C4-2B (cell line): ENCODE data around the gene KLRK1.

ENCODE experiments used
- H3K27ac ChIP-seq: fragments of 450-650 bp; 2 replicates; pipeline ENCODE4 v1.5.1; 2017
- ZFX ChIP-seq: fragments of 450-650 bp; IDR thresholded peaks from 2 replicates; pipeline ENCODE4 v1.6.1; 2017
- TF ChIP-seq, protein P1 (sequence below): fragments of 450-650 bp; conservative IDR thresholded peaks from 2 replicates; pipeline ENCODE4 v1.5.1; 2017; ENCODE audit warnings: mild to moderate bottlenecking

KLRK1 gene

DNA sequence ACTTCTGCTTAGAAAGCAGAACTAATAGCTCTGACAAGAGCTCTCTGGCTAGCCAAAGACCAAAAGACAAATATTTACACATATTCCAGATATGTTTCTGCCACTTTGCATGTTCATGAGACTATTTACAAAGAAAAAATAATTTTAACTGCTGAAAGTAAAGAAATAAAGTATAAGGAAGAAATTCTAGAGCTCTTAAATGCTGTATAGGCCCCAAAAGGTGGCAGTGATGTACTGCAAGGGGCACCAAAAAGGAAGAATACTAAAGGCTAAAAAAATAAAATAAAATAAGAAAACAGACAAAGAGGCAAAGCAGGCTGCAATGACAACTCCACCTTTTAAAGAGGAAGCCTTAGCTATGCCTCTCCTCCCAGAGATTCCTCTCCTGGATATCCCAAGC, 23.0 kb downstream of the KLRK1 start:
- TF ChIP-seq ZFX: no peak
- TF ChIP-seq, protein P1, sequence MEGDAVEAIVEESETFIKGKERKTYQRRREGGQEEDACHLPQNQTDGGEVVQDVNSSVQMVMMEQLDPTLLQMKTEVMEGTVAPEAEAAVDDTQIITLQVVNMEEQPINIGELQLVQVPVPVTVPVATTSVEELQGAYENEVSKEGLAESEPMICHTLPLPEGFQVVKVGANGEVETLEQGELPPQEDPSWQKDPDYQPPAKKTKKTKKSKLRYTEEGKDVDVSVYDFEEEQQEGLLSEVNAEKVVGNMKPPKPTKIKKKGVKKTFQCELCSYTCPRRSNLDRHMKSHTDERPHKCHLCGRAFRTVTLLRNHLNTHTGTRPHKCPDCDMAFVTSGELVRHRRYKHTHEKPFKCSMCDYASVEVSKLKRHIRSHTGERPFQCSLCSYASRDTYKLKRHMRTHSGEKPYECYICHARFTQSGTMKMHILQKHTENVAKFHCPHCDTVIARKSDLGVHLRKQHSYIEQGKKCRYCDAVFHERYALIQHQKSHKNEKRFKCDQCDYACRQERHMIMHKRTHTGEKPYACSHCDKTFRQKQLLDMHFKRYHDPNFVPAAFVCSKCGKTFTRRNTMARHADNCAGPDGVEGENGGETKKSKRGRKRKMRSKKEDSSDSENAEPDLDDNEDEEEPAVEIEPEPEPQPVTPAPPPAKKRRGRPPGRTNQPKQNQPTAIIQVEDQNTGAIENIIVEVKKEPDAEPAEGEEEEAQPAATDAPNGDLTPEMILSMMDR: peak; percentile 40

DNA sequence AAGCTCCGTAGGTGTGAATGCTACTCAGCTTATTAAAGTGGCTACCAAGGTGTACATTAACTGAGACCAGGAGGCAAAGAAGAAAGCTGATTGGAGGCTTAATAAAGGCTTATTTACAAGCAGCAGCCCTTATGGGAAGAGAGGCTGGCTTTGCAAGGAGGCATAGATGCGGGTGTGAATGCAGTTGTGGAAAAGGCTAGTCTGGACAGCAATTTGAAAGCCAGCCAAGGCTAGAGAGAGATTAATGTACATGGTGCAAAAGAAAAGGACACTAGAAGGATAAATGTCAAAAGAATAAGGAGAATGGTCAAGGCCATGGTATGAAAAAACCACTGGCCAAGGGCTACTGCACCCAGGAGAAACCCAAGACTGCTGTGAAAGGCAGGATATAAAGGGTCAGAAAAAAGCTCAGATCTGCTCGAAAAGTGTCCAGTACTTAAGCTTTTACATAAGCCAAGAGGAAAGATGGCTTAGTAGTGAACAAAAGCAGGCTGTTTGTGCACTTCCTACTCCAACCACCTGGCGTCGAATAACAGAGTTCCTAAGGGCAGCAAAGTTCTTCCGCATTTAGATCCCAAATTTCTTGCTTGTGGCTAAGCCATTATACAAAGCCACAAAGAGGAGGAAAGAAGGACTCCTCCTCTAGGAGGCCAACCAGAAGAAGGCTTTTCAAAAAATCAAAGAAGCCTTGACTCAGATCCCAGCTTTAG, 24.0 kb downstream of the KLRK1 start:
- TF ChIP-seq ZFX: no peak
- TF ChIP-seq, protein P1: peak; percentile 21
- H3K27ac ChIP-seq: peak overlapping the region; percentile 84; the same call in 1 of the 2 replicates

More for the DNA sequence above, 23.0 kb downstream of the KLRK1 start:
- H3K27ac ChIP-seq: no peak overlapping the region

DNA sequence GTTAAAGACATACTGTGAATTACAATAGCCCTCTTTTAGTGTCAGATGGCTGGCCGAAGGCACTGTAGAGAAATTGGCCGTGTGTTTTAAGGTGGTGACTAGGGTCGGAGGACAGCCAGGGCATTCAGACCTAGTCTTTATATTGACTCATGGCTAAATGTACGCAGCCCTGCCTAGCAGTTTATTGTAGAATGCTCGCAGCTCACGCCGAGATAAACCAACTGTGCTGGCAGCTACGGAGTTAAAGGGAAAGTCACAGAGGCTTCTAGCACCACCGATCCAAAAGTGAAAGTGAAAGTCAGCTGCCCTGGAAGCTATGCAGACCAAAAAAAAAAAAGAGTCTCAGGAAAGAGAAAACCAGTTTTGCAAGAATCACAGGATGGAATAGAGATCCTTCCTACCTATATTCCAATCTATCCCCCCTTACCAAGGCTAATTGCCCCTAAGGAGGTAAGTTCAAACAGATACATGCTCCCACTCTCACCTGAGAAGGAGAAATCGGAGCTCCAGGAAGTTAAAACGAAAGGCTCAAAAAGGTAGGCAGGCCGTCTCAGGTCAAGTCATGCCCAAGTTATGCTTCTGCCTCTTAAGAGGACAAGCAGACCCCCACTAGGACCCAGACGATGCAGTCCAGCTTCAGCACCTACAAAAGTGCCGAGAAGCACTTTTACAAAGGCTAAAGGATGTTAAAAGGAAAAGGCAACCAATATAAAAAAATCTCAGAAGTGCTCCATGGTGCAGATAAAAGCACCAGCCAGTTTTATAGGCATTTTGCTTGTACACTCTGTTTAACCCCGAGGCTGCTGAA, 24.8 kb downstream of the KLRK1 start:
- peak overlapping the region; percentile 84 for H3K27ac ChIP-seq
- TF ChIP-seq ZFX: no peak

DNA sequence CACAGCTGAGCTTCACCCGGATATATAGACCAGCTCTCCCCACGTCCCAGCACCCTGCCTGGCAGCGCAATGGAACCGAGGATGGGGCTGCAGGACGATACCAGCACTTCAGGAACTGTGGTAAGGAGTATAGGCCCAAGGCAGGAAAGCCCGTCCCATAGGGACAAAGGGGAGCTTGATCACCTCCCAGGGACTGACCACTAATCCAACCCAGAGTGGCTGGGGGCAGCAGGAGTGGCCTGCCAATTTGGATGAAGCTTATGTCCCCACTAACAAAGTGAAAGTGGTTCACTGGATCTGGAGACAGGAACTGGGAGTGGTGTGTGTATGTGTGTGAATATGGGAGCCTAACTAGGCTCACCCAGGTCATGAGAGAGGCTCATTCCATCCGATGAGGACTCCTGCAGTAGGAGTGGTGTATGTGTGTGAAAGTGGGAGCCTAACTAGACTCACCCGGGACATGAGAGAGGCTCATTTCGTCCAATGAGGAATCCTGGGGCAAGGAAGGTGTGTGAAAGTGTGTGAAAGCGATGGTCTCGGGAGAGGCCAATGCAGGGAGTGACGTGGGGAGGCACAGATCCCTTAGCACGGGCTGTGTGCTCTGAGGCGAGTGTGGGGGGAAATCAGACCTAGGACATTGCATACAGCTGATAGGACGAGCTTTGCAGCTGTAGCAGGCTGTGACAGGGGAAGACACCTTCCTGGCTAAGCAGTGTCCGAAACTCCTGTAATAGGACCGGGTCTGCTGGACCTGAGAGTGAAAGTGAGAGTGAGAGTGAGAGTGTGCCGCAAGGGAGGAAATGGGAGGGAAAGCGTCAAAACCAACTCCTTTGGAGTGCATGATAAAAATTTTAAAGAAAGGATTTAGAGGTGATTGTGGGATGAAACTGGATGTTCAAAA, 25.7 kb downstream of the KLRK1 start:
- TF ChIP-seq ZFX: no peak
- TF ChIP-seq, protein P1: no peak

DNA sequence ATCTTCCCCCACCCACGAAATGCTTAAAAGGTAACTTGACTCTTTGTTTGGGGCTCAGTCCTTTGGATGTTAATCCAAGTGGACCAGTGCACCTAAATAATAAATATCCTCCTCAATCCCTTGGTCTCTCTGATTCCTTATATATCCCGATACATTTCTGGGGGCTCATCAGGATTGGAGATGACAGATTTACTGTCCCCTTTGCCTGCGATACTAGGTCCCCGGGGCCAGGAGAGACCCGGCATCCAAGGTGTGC, 26.3 kb downstream of the KLRK1 start:
- H3K27ac ChIP-seq: peak overlapping the region; percentile 84
- no peak for TF ChIP-seq ZFX
- TF ChIP-seq, protein P1: no peak

More for the DNA sequence above, 25.7 kb downstream of the KLRK1 start:
- peak overlapping the region; percentile 84 for H3K27ac ChIP-seq

DNA sequence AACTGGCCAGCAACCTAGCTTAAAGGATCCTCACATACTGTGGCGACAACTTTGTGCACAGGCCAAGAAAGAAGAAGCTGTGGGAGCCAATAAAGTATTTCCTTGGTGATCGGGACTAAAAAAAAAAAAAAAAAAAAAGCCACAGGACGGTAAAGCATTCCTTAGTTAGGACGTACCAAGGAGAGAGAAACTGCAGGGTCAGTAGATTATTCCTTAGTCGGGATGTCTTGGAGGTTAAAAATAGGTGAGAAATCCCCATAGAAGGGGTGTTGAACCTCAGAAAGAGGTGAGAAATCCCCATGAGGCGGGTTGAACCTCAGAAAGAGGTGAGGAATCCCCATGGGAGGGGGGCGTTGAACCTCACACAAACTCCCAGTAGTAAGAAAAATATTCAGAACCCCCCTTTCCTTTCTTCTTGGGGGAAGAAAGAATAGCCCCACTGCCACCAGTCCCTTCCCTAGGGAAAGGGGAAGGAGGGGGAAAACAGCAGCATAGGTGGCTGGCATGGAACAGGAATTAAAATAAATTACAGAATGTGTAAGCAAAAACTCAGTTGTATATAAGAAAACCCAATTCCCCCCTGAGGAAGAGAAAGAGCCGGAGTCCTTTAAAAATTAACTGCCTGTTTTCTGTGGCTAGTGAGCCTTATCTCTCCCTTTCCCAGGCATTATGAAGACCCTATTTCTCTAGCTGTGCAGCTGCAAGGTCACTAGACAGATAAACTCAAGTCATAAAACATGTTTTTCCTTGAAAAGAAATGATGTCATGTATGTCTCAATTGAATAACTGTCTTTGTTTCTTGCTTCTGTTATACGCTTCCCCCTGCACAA, 26.8 kb downstream of the KLRK1 start:
- TF ChIP-seq, protein P1: no peak
- no peak for TF ChIP-seq ZFX
- peak overlapping the region; percentile 84 for H3K27ac ChIP-seq

DNA sequence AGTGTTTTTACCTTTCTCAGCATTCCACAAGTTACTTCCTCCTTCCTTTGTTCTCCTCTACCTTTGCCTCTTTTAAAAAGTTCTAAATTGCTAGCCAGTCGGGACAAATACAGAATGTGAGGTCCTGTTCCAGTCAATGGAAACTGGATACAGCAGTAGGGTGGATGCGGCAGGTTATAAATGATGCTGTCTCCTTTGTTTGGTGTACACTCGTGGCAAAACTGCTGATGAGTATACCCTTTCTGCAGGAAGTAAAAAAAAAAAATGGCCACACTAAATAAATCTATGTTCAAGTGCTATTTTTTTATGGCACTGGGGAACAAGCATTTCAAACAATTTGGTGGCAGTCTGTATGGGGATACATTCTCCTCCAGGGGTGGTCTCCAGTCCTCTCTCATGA, 27.5 kb downstream of the KLRK1 start:
- TF ChIP-seq, protein P1: no peak
- TF ChIP-seq ZFX: no peak
- H3K27ac ChIP-seq: peak overlapping the region; percentile 84; the same call in 1 of the 2 replicates
